Esophagus squamous epithelium (tissue), 4 donors: ENCODE measurements around the gene PTGER2.

ENCODE experiments used
- CTCF ChIP-seq, 6 experiments: fragments of 450-650 bp in 4 of 6; fragments of 200-600 bp in 2 of 6; sonication (generic) in 2 of 6; IDR thresholded peaks; one replicate each; pipeline ENCODE4 v1.5.1; 2016 to 2019; ENCODE audit warnings: antibody characterized with exemption in 6 of 6, mild to moderate bottlenecking in 4 of 6, moderate library complexity in 4 of 6
- POLR2A ChIP-seq, 4 donors: fragments of 450-650 bp; IDR thresholded peaks; one replicate each; pipeline ENCODE4 v1.6.1; 2017; ENCODE audit warnings: antibody characterized with exemption in 4 of 4, mild to moderate bottlenecking in 4 of 4, moderate library complexity in 3 of 4

DNA sequence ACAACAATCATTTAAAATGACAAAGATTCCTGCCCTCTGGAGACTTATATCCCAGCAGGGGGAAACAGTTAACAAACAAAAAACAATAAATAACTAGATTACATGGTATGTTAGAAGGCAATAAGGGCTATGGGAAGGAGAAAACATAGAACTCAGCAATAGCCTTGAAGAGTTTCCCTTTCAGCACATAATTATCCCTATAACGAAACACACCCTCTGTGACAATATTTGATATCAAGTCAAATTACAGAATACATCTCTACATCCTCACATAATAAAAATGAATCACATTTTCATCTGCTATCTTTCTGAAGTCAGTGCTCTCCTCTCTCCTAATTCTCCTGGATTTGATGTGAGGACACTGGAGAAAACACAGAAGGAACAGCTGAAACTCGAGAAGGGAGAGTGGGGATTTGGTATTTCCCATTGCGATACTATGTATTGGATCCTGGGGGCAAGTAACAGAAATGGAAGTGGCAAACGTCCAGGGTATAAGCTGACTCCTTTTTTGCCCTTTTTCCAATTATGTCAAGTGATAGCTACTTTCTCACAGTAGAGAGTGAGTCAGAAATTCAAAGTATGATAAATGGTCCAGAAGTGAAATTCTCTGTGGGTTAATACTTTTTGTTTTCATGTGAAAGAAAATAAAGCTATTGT, 9.7 kb upstream of the PTGER2 start:
- no peak for TF ChIP-seq CTCF (IDR thresholded peaks at IDR 0.05)
- no peak for TF ChIP-seq POLR2A (IDR thresholded peaks at IDR 0.05)
